PC-9 (cell line): ENCODE measurements around the gene AGAP9.

Experiments
- CTCF ChIP-seq: fragments of 200-600 bp; sonication (generic); conservative IDR thresholded peaks from 2 replicates; pipeline ENCODE4 v1.6.1; 2017; ENCODE audit warnings: mixed run types, antibody characterized with exemption, mild to moderate bottlenecking, moderate library complexity
- EZH2 ChIP-seq: fragments of 200-600 bp; sonication (generic); IDR thresholded peaks from 2 replicates; pipeline ENCODE4 v1.8.0; 2017; ENCODE audit warnings: antibody characterized with exemption, low read depth

- TF ChIP-seq CTCF (no peak), EZH2 (no peak)
These were observed 69.2 kb downstream of the AGAP9 start for GRCh38 chr10:47454008-47454779.
